HepG2 (cell line): Measurements from ENCODE around the gene MND1. TPM values are rescaled to one million over a fixed set of nuclear protein-coding genes. Genes with fewer than 3 reads are reported as not detected.

Source experiments
- ATAC-seq: fragments of 200-7000 bp; cut with Tn5 transposase; 3 replicates; pipeline ENCODE4 v1.9.1; 2020; ENCODE audit warnings: mild to moderate bottlenecking, moderate library complexity
- BruUV-seq: library from RNA; stranded (reverse); fragments of 400-500 nt; replicated peaks from 2 replicates; lab custom pipeline; 2021; lab: Mats Ljungman, UMichigan
- CTCF ChIA-PET: fragments of 300-600 bp; formaldehyde crosslinking; extraction: SDS; loops from one replicate; lab custom pipeline; 2021; ENCODE audit warnings: low total read pairs, inconsistent platforms, low intra/inter-chr PET ratio; lab: Yijun Ruan, JAX
- POLR2A ChIA-PET: fragments of 350-600 bp; sonication (Branson Sonifier 250); formaldehyde crosslinking; loops from one replicate; lab custom pipeline; 2020; ENCODE audit warnings: antibody characterized with exemption, inconsistent platforms; lab: Yijun Ruan, JAX
- DNase-seq: peaks from one replicate; pipeline ENCODE4 v3.0.0-alpha.2; 2015; ENCODE audit warnings: low spot score
- FAIRE-seq: peaks from 3 replicates; lab custom pipeline; 2011; peaks lifted over from hg19 to GRCh38; lab: Jason Lieb, UNC
- H2AFZ ChIP-seq: one replicate; pipeline ENCODE4 v1.6.1; 2011; ENCODE audit warnings: low read length, inconsistent platforms
- H3K27ac ChIP-seq: fragments of 300-600 bp; 3 replicates; pipeline ENCODE4 v1.8.0; 2011; ENCODE audit warnings: mixed run types, mild to moderate bottlenecking, mixed read lengths, low read length, inconsistent platforms; ENCODE audit not compliant: insufficient read depth; ENCODE audit errors: extremely low read length
- H3K27me3 ChIP-seq, 2 experiments: fragments of 200-600 bp in 1 of 2; 2 replicates in 1 of 2; 3 replicates in 1 of 2; pipeline versions ENCODE4 v1.6.0 to v1.8.0; 2011; ENCODE audit warnings: low read length in 2 of 2, mild to moderate bottlenecking in 2 of 2, moderate library complexity in 2 of 2, inconsistent platforms in 1 of 2; ENCODE audit not compliant: insufficient read depth in 2 of 2, control insufficient read depth in 1 of 2
- H3K36me3 ChIP-seq, 2 experiments: fragments of 200-600 bp in 1 of 2; replicated peaks in 1 of 2; 2 replicates in 1 of 2; 3 replicates in 1 of 2; pipeline versions ENCODE4 v1.5.1 to v1.8.0; 2011; ENCODE audit warnings: low read length in 2 of 2, inconsistent platforms in 1 of 2; ENCODE audit not compliant: insufficient read depth in 2 of 2, control insufficient read depth in 1 of 2
- H3K4me1 ChIP-seq: 2 replicates; pipeline ENCODE4 v1.5.1; 2012; ENCODE audit warnings: low read length, inconsistent platforms; ENCODE audit not compliant: insufficient read depth
- H3K4me2 ChIP-seq: 2 replicates; pipeline ENCODE4 v1.6.0; 2011; ENCODE audit warnings: low read depth, low read length, inconsistent platforms
- H3K4me3 ChIP-seq, 3 experiments: fragments of 200-600 bp in 1 of 3; sonication (generic), shearing (Covaris generic) in 1 of 3; replicated peaks in 1 of 3; 2 replicates each; pipeline ENCODE4 v1.5.1; 2011 to 2016; ENCODE audit warnings: low read length in 3 of 3, inconsistent platforms in 2 of 3, low read depth in 2 of 3, mild to moderate bottlenecking in 2 of 3, control low read depth in 1 of 3, mixed read lengths in 1 of 3; ENCODE audit not compliant: insufficient read depth in 1 of 3
- H3K79me2 ChIP-seq: one replicate; pipeline ENCODE4 v1.6.1; 2011; ENCODE audit warnings: low read length, inconsistent platforms; ENCODE audit not compliant: insufficient read depth
- H3K9ac ChIP-seq: 2 replicates; pipeline ENCODE4 v1.6.0; 2011; ENCODE audit warnings: mild to moderate bottlenecking, low read depth, low read length, inconsistent platforms; ENCODE audit not compliant: insufficient read depth
- H3K9me3 ChIP-seq: 2 replicates; pipeline ENCODE4 v1.5.1; 2012; ENCODE audit warnings: mild to moderate bottlenecking, low read length
- H4K20me1 ChIP-seq: 2 replicates; pipeline ENCODE4 v1.6.0; 2011; ENCODE audit warnings: inconsistent platforms, mild to moderate bottlenecking, low read length, moderate library complexity; ENCODE audit not compliant: insufficient read depth
- BCLAF1 ChIP-seq: fragments of 450-650 bp; IDR thresholded peaks from 2 replicates; pipeline ENCODE4 v1.6.1; 2017; ENCODE audit warnings: mild to moderate bottlenecking
- E2F5 ChIP-seq: sonication (generic); formaldehyde crosslinking; conservative IDR thresholded peaks from 2 replicates; pipeline ENCODE4 v1.4.0; 2020; ENCODE audit warnings: missing genetic modification reagents
- EEA1 ChIP-seq: sonication (generic); formaldehyde crosslinking; IDR thresholded peaks from 2 replicates; pipeline ENCODE4 v1.5.1; 2020; ENCODE audit warnings: mild to moderate bottlenecking, missing genetic modification reagents, borderline replicate concordance
- GATA4 ChIP-seq: sonication (generic); IDR thresholded peaks from 2 replicates; pipeline ENCODE4 v1.6.1; 2016; ENCODE audit warnings: antibody characterized with exemption, low read depth, borderline replicate concordance
- GTF2F1 ChIP-seq: fragments of 150-350 bp; IDR thresholded peaks from 2 replicates; pipeline ENCODE4 v1.6.1; 2014; ENCODE audit warnings: low read length
- IRX3 ChIP-seq: sonication (generic); formaldehyde crosslinking; IDR thresholded peaks from 2 replicates; pipeline ENCODE4 v1.8.1; 2023; ENCODE audit warnings: mild to moderate bottlenecking, low read depth, missing genetic modification reagents, borderline replicate concordance
- MXD3 ChIP-seq: IDR thresholded peaks from 2 replicates; pipeline ENCODE4 v1.6.1; 2016; ENCODE audit warnings: mild to moderate bottlenecking, missing biosample characterization, missing genetic modification reagents
- NKX3-1 ChIP-seq: sonication (generic); formaldehyde crosslinking; IDR thresholded peaks from 2 replicates; pipeline ENCODE4 v1.5.0; 2020; ENCODE audit warnings: missing genetic modification reagents
- NR0B2 ChIP-seq: sonication (generic); formaldehyde crosslinking; IDR thresholded peaks from 2 replicates; pipeline ENCODE4 v1.4.0; 2020; ENCODE audit warnings: mild to moderate bottlenecking, missing genetic modification reagents
- TIGD3 ChIP-seq: sonication (generic); formaldehyde crosslinking; IDR thresholded peaks from 2 replicates; pipeline ENCODE4 v1.5.1; 2020; ENCODE audit warnings: mild to moderate bottlenecking, missing genetic modification reagents, borderline replicate concordance
- TMF1 ChIP-seq: sonication (generic); formaldehyde crosslinking; IDR thresholded peaks from 2 replicates; pipeline ENCODE4 v1.8.1; 2022; ENCODE audit warnings: low read depth, missing genetic modification reagents
- TRAFD1 ChIP-seq: sonication (generic); formaldehyde crosslinking; IDR thresholded peaks from 2 replicates; pipeline ENCODE4 v1.5.1; 2020; ENCODE audit warnings: missing genetic modification reagents, mild to moderate bottlenecking, borderline replicate concordance
- ZNF160 ChIP-seq: sonication (generic); formaldehyde crosslinking; IDR thresholded peaks from 2 replicates; pipeline ENCODE4 v1.8.0; 2022; ENCODE audit warnings: mild to moderate bottlenecking, inconsistent platforms, missing genetic modification reagents
- ZNF577 ChIP-seq: sonication (generic); formaldehyde crosslinking; IDR thresholded peaks from 2 replicates; pipeline ENCODE4 v1.4.0; 2020; ENCODE audit warnings: mild to moderate bottlenecking, low read depth, missing genetic modification reagents, borderline replicate concordance
- ZNF775 ChIP-seq: sonication (generic); formaldehyde crosslinking; IDR thresholded peaks from 2 replicates; pipeline ENCODE4 v1.4.0; 2020; ENCODE audit warnings: missing genetic modification reagents, mild to moderate bottlenecking, moderate library complexity, borderline replicate concordance
- ZSCAN21 ChIP-seq: sonication (generic); formaldehyde crosslinking; IDR thresholded peaks from 2 replicates; pipeline ENCODE4 v1.8.0; 2022; ENCODE audit warnings: mild to moderate bottlenecking, missing genetic modification reagents, moderate library complexity, borderline replicate concordance
- WGBS: methylation state at CpG from one replicate; pipeline ENCODE4 v1.1.6; 2017; ENCODE audit warnings: low lambda C conversion rate; 5-methylcytosine and 5-hydroxymethylcytosine counted together
- in situ Hi-C: cut with HindIII; loops from 2 replicates; pipeline ENCODE4 v1.10.0; 2017; ENCODE audit warnings: low pct_unique_long_range_greater_than_20kb; ENCODE audit not compliant: extremely low pct_ligation_motif_present
- intact Hi-C: fragments of 100-400 bp; cut with micrococcal nuclease; formaldehyde crosslinking; loops from one replicate; pipeline ENCODE4 v1.10.0; 2022; ENCODE audit not compliant: unreplicated experiment
- polyA plus RNA-seq, 8 experiments: library from polyadenylated mRNA; depleted of rRNA in 3 of 8; stranded (reverse) in 7 of 8; unstranded in 1 of 8; fragments of >200 nt; fragmentation: Illumina TruSeq in 4 of 8; extraction: Trizol in 4 of 8; gene quantifications; 2 replicates each; pipeline versions ENCODE4 v1.2.1 to v1.2.3, GENCODE V29; 2011 to 2016; ENCODE audit warnings: low read depth in 4 of 8, missing spikeins in 1 of 8, mixed read lengths in 1 of 8; ENCODE audit not compliant: insufficient read depth in 1 of 8
- total RNA-seq, 5 experiments: library from RNA; depleted of rRNA; stranded (reverse); fragments of >200 nt; fragmentation: Illumina TruSeq; extraction: Trizol; gene quantifications; 2 replicates each; pipeline ENCODE4 v1.2.3, GENCODE V29; 2016; ENCODE audit warnings: low read depth in 1 of 5

MND1 gene
- total and polyA plus RNA-seq, 2 of the 13 experiments (the other 11 are each of a cell fraction or from before 2014, with no cell fraction given) = 4.8 to 30.7 TPM

GRCh38 chr4:153335665-153336064 lies 8.8 kb upstream of the MND1 start (continued):
- TF ChIP-seq TRAFD1 = no peak

- Histone ChIP-seq H3K27ac (no peak overlapping the region), H3K4me3 (no peak overlapping the region), H3K4me2 (no peak overlapping the region), H3K36me3 (no peaks in the 10 kb centered on the region), H3K9ac (no peak overlapping the region), H3K27me3 (no peaks in the 10 kb centered on the region), H3K79me2 (no peaks in the 10 kb centered on the region), H2AFZ (no peak overlapping the region), H3K4me1 (peaks cover 9% of the 10 kb centered on the region; the same call in 1 of the 2 replicates), H3K9me3 (no peaks in the 10 kb centered on the region), H4K20me1 (no peaks in the 10 kb centered on the region)
- intact Hi-C loops (no loop called here), in situ Hi-C loops (no loop called here)
- BruUV-seq = no TSS peak
- 89% methylated on average over 4 of the region's 4 CpGs for WGBS
- POLR2A ChIA-PET = no interaction called here
- CTCF ChIA-PET = no interaction called here
- ATAC-seq (no peak), FAIRE-seq (no peak), DNase-seq (no peak)
- TF ChIP-seq ZNF775 (CRISPR knock-in tag) = no peak
- TF ChIP-seq NR0B2 (CRISPR knock-in tag) = no peak
- TF ChIP-seq MXD3 (CRISPR knock-in tag) = no peak
- no peak for TF ChIP-seq BCLAF1
- no peak for TF ChIP-seq ZSCAN21 (CRISPR knock-in tag)
- no peak for TF ChIP-seq ZNF160 (CRISPR knock-in tag)
- TF ChIP-seq ZNF577 (CRISPR knock-in tag) = no peak
- TF ChIP-seq GTF2F1 = no peak
- TF ChIP-seq IRX3 (CRISPR knock-in tag) = no peak
- TF ChIP-seq TIGD3 (CRISPR knock-in tag) = no peak
- TF ChIP-seq GATA4 = no peak
- TF ChIP-seq NKX3-1 (CRISPR knock-in tag) = no peak
- TF ChIP-seq EEA1 (CRISPR knock-in tag) = no peak
- no peak for TF ChIP-seq E2F5 (CRISPR knock-in tag)
- no peak for TF ChIP-seq TMF1
These were observed 6.8 kb upstream of the MND1 start for GRCh38 chr4:153337686-153338085.
